ACC112 (cell line): ENCODE data around the gene EDEM2.
"Not testable (repeated sequence)": the region's sequence is repeated elsewhere in the genome, so short reads cannot be mapped to it uniquely, and the experiment has no call there.

Source experiments
- H2AFZ ChIP-seq: fragments of 200-600 bp; sonication (generic); one replicate; pipeline ENCODE4 v1.6.0; 2017; ENCODE audit warnings: antibody characterized with exemption, low read length; ENCODE audit not compliant: unreplicated experiment
- H3K27ac ChIP-seq: fragments of 200-600 bp; sonication (generic); 2 replicates; pipeline ENCODE4 v1.5.1; 2014; ENCODE audit warnings: low read depth, mild to moderate bottlenecking, antibody characterized with exemption, low read length, moderate library complexity
- H3K27me3 ChIP-seq: fragments of 200-600 bp; sonication (generic); 2 replicates; pipeline ENCODE4 v1.6.1; 2014; ENCODE audit warnings: mild to moderate bottlenecking, antibody characterized with exemption, low read length, moderate library complexity, mixed read lengths; ENCODE audit not compliant: insufficient read depth
- H3K36me3 ChIP-seq: fragments of 200-600 bp; sonication (generic); 2 replicates; pipeline ENCODE4 v1.6.1; 2016; ENCODE audit warnings: mild to moderate bottlenecking, antibody characterized with exemption, low read length, moderate library complexity, mixed read lengths; ENCODE audit not compliant: insufficient read depth
- H3K4me1 ChIP-seq: fragments of 200-600 bp; sonication (generic); one replicate; pipeline ENCODE4 v1.6.1; 2016; ENCODE audit warnings: low read length, mixed read lengths; ENCODE audit not compliant: insufficient read depth, unreplicated experiment, control insufficient read depth
- H3K4me3 ChIP-seq: fragments of 200-600 bp; sonication (generic); 2 replicates; pipeline ENCODE4 v1.5.1; 2014; ENCODE audit warnings: mild to moderate bottlenecking, low read depth, low read length
- H3K79me2 ChIP-seq: fragments of 200-600 bp; sonication (generic); one replicate; pipeline ENCODE4 v1.6.0; 2016; ENCODE audit warnings: low read length; ENCODE audit not compliant: control insufficient read depth, unreplicated experiment, insufficient read depth

The EDEM2 gene

DNA sequence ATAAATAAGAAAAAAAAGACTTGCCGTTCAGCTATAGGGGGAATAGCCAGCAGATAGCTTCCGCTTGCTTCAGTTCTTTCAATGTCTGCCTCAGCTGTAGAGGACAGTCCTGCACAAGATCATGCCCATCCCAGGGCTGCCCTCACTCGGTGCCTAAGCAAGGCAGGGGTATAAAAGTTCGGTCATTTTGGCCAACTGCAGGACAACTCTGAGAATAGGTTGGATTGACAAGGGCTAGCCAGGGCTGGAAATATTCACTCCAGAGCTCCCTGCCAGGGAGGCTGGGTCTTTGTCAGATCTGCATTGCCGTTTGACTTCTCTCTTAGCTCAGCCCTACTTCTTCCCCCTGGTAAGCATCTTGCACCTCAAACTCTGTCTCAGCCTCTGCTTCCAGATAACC lies 33.1 kb upstream of the EDEM2 start:
- Histone ChIP-seq H3K79me2 (no peaks in the 10 kb centered on the region), H2AFZ (no peak overlapping the region), H3K4me3 (no peak overlapping the region), H3K27me3 (no peaks in the 10 kb centered on the region), H3K27ac (no peak overlapping the region), H3K36me3 (peaks cover 8% of the 10 kb centered on the region; the same call in 1 of the 2 replicates), H3K4me1 (no peaks in the 10 kb centered on the region)

DNA sequence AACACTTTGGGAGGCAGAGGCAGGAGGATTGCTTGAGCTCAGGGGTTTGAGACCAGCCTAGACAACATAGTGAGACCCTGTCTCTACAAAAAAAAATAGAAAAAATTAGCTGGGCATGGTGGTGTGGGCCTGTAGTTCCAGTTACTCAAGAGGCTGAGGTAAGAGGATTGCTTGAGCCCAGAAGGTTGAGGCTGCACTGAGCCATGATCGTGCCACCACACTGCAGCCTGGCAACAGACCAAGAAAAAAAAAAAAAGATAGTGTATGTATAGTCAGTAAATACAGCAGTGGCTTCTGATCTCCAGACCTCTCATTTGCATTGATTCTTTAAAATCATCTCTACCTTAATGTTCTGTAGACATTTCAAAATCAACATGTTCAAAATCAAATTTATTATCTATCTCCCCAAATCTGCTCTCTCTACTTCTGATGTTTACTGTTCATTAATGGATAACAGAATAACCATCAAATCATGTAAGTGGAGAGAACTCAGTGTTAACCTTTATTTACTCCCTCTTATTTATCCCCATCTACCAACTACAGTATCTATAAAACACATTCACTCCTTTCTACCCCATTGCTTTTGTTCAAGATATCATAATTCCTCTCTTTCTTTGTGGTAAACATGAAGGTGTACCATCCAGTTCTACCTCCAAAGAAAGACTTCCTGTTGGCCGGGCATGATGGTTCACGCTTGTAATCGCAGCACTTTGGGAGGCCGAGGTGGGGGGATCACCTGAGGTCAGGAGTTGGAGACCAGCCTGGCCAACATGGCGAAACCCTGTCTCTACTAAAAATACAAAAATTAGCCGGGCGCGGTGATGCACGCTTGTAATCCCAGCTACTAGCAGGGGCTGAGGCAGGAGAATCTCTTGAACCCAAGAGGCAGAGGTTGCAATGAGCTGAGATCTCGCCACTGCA lies 32.4 kb upstream of the EDEM2 start:
- Histone ChIP-seq H3K27ac (no peak overlapping the region), H3K79me2 (no peaks in the 10 kb centered on the region), H3K4me1 (peaks cover 1% of the 10 kb centered on the region), H2AFZ (no peak overlapping the region), H3K4me3 (no peak overlapping the region), H3K36me3 (peaks cover 8% of the 10 kb centered on the region; the same call in 1 of the 2 replicates), H3K27me3 (no peaks in the 10 kb centered on the region)

DNA sequence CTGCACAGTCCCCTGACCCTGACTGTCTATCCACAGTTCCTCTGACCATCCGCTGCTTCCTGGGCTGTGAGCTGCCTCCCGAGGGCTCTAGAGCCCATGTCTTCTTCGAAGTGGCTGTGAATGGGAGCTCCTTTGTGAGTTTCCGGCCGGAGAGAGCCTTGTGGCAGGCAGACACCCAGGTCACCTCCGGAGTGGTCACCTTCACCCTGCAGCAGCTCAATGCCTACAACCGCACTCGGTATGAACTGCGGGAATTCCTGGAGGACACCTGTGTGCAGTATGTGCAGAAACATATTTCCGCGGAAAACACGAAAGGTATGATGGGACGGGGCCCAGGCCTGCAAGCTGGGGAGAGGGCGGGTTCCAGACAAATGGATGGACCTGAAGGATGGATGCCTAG lies 29.0 kb upstream of the EDEM2 start:
- peaks cover 8% of the 10 kb centered on the region; the same call in 1 of the 2 replicates for H3K36me3 ChIP-seq
- peaks cover 19% of the 10 kb centered on the region for H3K4me1 ChIP-seq
- no peak overlapping the region for H3K4me3 ChIP-seq
- no peak overlapping the region for H2AFZ ChIP-seq
- no peaks in the 10 kb centered on the region for H3K79me2 ChIP-seq
- no peaks in the 10 kb centered on the region for H3K27me3 ChIP-seq
- H3K27ac ChIP-seq: no peak overlapping the region

DNA sequence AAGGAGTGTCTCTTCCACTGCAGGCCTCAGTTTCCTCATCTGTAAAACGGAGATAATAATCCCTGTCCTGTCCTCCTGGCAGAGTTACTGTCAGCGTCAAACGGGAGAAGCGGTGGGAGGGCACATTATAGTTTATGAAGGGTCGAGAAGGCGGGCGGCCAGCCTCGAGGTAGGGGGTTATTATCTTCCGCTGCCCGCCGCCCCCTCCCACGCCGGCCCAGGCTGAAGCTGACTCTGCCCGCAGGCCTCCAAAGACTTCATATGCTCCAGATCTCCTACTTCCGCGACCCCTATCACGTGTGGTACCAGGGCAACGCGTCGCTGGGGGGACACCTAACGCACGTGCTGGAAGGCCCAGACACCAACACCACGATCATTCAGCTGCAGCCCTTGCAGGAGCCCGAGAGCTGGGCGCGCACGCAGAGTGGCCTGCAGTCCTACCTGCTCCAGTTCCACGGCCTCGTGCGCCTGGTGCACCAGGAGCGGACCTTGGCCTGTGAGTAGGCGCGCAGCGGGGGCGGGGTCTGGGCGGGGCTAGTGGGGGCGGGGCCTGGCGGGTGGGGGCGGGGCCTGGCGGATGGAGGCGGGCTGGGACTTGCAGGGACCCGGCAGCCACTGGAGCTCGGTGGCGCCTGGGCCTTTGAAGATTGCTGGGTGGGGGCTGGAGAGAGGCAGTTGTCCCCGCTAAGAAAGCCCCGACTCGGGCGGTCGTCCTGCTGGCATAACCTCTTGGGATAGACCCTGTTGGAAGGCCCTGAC lies 27.5 kb upstream of the EDEM2 start:
- H3K36me3 ChIP-seq: peaks cover 8% of the 10 kb centered on the region; the same call in 1 of the 2 replicates
- no peak overlapping the region for H3K27ac ChIP-seq
- H2AFZ ChIP-seq: no peak overlapping the region
- H3K79me2 ChIP-seq: no peaks in the 10 kb centered on the region
- no peaks in the 10 kb centered on the region for H3K27me3 ChIP-seq
- peak overlapping the region; percentile 49 for H3K4me3 ChIP-seq
- peaks cover 19% of the 10 kb centered on the region for H3K4me1 ChIP-seq

DNA sequence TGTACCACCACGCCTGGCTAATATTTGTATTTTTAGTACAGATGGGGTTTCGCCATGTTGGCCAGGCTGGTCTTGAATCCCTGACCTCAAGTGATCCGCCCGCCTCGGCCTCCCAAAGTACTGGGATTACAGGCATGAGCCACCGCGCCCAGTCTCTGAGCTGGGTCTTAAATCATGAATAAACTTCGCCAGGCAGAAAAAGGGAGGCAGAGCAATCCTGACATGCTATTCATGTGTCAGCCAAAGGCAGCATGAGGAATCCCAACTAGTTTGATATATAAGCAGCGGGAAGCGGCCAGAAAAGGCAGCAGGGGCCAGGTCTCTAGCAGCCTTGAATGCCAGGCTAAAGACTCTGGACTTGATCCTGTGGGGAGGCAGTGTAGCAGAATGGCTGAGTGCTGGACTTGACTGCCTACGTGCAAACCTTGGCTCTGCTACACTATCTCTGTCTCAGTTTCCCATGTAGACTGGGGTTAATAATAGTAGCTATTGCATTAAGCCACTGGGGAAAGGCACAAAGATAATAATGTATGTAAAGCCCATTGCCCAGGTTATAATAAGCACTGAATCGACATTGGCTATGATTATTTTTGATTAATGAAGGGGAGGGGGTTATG lies 26.5 kb upstream of the EDEM2 start:
- Histone ChIP-seq H2AFZ (no peak overlapping the region), H3K27me3 (no peaks in the 10 kb centered on the region), H3K4me3 (peak overlapping the region; percentile 49), H3K36me3 (peaks cover 8% of the 10 kb centered on the region; the same call in 1 of the 2 replicates), H3K79me2 (no peaks in the 10 kb centered on the region), H3K4me1 (peaks cover 19% of the 10 kb centered on the region), H3K27ac (no peak overlapping the region)

DNA sequence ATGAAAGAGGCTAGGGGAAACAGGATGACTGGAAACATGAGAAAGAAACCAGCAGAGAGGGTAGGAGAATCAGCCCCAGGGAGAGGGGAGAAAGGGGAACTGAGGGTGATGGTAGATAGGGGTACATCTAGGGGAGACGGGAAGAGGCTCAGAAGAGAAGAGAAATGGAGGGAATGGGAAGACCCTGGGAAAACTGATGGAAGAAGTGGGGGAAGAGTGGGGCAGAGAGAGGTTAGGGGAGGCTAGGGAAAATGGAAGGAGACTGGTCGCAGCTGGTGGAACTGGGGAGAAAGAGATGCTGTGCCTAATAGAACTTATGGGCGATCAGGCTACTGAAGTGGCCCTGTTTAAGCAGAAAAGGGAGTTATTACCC lies 25.3 kb upstream of the EDEM2 start:
- Histone ChIP-seq H3K4me3 (peak overlapping the region; percentile 84), H3K79me2 (no peaks in the 10 kb centered on the region), H3K27ac (no peak overlapping the region), H2AFZ (peak overlapping the region; percentile 66), H3K27me3 (no peaks in the 10 kb centered on the region), H3K36me3 (peaks cover 8% of the 10 kb centered on the region; the same call in 1 of the 2 replicates), H3K4me1 (peaks cover 19% of the 10 kb centered on the region)

DNA sequence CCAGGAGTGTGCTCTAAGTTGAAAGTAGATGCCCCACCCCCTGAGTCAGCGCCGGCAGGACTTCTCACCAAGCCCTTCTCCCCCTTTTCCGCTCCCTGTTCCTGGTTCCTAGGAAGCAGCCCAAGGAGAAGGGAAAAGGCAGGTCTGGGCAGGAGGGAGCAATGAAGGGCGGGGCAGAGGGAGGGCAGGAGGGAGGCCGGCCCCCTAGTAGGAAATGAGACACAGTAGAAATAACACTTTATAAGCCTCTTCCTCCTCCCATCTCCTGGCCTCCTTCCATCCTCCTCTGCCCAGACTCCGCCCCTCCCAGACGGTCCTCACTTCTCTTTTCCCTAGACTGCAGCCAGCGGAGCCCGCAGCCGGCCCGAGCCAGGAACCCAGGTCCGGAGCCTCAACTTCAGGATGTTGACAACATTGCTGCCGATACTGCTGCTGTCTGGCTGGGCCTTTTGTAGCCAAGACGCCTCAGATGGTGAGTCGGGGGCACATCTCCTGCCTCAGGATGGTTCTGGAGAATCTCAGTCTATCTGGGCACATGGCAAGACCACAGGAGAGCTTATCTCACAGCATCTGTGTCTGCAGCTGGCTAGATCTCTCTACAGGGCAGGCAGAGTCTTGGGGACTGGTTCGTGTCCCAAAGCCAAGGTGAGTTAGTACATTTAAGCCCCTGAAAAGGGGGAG lies 24.8 kb upstream of the EDEM2 start, which contains the start of gene PROCR:
TSS of gene PROCR (plus strand) at position 320 of the 681 bp plus-strand sequence. CDS start at position 403, 83 bp downstream.
- Histone ChIP-seq H3K27me3 (no peaks in the 10 kb centered on the region), H2AFZ (peak within 1 kb of the TSS; percentile 66), H3K4me1 (peaks cover 19% of the 10 kb centered on the region), H3K4me3 (peak within 1 kb of the TSS; percentile 84), H3K27ac (no peak within 1 kb of the TSS), H3K36me3 (peaks cover 6% of the 10 kb centered on the region; the same call in 1 of the 2 replicates), H3K79me2 (no peaks in the 10 kb centered on the region)

DNA sequence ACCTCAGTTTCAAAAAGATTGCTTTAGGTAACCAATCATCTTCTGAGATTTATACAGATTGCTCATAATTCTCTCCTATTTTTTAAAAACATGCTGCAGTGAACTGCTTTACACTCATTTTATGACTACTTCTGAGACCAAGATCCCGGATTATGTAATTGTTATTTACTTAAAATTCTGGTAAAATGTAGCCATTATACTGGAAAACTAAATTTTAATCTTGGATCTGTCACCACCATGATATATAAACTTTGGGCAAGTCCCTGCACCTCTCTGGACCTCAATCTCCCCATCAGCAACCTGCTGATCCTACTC lies 24.3 kb upstream of the EDEM2 start:
- peaks cover under 1% of the 10 kb centered on the region; the same call in 1 of the 2 replicates for H3K36me3 ChIP-seq
- no peak overlapping the region for H2AFZ ChIP-seq
- H3K4me1 ChIP-seq: peaks cover 20% of the 10 kb centered on the region
- no peaks in the 10 kb centered on the region for H3K79me2 ChIP-seq
- no peak overlapping the region for H3K27ac ChIP-seq
- peak overlapping the region; percentile 84; the same call in 1 of the 2 replicates for H3K4me3 ChIP-seq
- H3K27me3 ChIP-seq: no peaks in the 10 kb centered on the region

DNA sequence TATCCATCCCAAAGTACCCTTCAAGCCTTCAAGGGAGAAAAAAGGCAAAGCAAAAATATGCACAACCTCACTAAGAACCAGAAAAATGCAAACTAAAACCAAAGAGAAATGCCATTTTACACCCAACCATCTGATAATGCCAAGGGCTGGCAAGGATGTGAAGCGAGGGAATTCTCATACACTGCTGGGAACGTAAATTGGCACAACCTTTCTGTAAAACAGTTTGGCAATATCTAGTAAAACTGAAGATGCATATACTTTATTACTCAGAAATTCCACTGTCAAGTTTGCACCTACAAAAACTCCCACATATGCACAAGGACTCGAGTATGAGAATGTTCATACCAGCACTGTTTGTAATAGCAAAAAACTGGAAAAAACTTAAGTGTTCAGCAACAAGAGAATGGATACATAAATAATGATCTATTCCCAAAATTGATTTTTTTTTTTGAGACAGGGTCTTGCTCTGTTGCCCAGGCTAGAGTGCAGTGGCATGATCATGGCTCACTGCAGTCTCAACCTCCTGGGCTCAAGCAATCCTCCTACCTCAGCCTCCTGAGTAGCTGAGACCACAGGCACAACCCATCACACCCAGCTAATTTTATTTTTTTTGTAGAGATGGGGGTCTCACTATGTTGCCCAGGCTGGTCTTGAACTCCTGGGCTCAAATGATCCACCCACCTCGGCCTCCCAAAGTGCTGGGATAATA lies 21.7 kb upstream of the EDEM2 start:
- H3K27ac ChIP-seq, H3K27me3 ChIP-seq, H3K79me2 ChIP-seq, H2AFZ ChIP-seq, H3K36me3 ChIP-seq, H3K4me3 ChIP-seq: not testable (repeated sequence)
- H3K4me1 ChIP-seq: peaks cover 15% of the 10 kb centered on the region
